Measurements from ENCODE around the gene ZNF436.
A peak's percentile ranks its signal among the peaks of the same experiment; 100 is the strongest.

ZNF436 gene

GRCh38 chr1:23357138-23357908 is 12.3 kb downstream of the ZNF436 start:
- peaks cover 30% of the 10 kb centered on the region for H3K9me3 ChIP-seq (ENCODE audit: insufficient read depth, low read depth, low read length)
- no peak overlapping the region for H3K9ac ChIP-seq (ENCODE audit: low read depth, low read length)
- H3K27ac ChIP-seq (ENCODE audit: low read length) = no peak overlapping the region
- H3K27me3 ChIP-seq (ENCODE audit: insufficient read depth, low read length) = peaks cover 100% of the 10 kb centered on the region
- no peaks in the 10 kb centered on the region for H3K4me1 ChIP-seq (ENCODE audit: insufficient read depth, low read length)
- peaks cover 13% of the 10 kb centered on the region for H3K36me3 ChIP-seq (ENCODE audit: insufficient read depth, low read depth, low read length)
- H3K4me3 ChIP-seq (ENCODE audit: low read length) = no peak overlapping the region

GRCh38 chr1:23356471-23357137 is 13.0 kb downstream of the ZNF436 start:
- no peak overlapping the region for H3K9ac ChIP-seq (ENCODE audit: low read depth, low read length)
- H3K36me3 ChIP-seq (ENCODE audit: insufficient read depth, low read depth, low read length) = peaks cover 6% of the 10 kb centered on the region
- peaks cover 100% of the 10 kb centered on the region for H3K27me3 ChIP-seq (ENCODE audit: insufficient read depth, low read length)
- H3K9me3 ChIP-seq (ENCODE audit: insufficient read depth, low read depth, low read length) = peaks cover 23% of the 10 kb centered on the region
- H3K27ac ChIP-seq (ENCODE audit: low read length) = no peak overlapping the region
- no peak overlapping the region for H3K4me3 ChIP-seq (ENCODE audit: low read length)
- H3K4me1 ChIP-seq (ENCODE audit: insufficient read depth, low read length) = no peaks in the 10 kb centered on the region

GRCh38 chr1:23354245-23354644 is 15.4 kb downstream of the ZNF436 start:
- H3K4me1 ChIP-seq (ENCODE audit: insufficient read depth, low read length) = no peaks in the 10 kb centered on the region
- H3K4me3 ChIP-seq (ENCODE audit: low read length) = no peak overlapping the region
- H3K27ac ChIP-seq (ENCODE audit: low read length) = no peak overlapping the region
- H3K9ac ChIP-seq (ENCODE audit: low read depth, low read length) = no peak overlapping the region
- H3K9me3 ChIP-seq (ENCODE audit: insufficient read depth, low read depth, low read length) = no peaks in the 10 kb centered on the region
- H3K36me3 ChIP-seq (ENCODE audit: insufficient read depth, low read depth, low read length) = no peaks in the 10 kb centered on the region
- H3K27me3 ChIP-seq (ENCODE audit: insufficient read depth, low read length) = peaks cover 100% of the 10 kb centered on the region

GRCh38 chr1:23352096-23352695 is 17.4 kb downstream of the ZNF436 start:
- Histone ChIP-seq H3K27me3 (ENCODE audit: insufficient read depth, low read length) (peaks cover 100% of the 10 kb centered on the region), H3K9me3 (ENCODE audit: insufficient read depth, low read depth, low read length) (no peaks in the 10 kb centered on the region), H3K4me3 (ENCODE audit: low read length) (no peak overlapping the region), H3K36me3 (ENCODE audit: insufficient read depth, low read depth, low read length) (no peaks in the 10 kb centered on the region), H3K9ac (ENCODE audit: low read depth, low read length) (no peak overlapping the region), H3K4me1 (ENCODE audit: insufficient read depth, low read length) (no peaks in the 10 kb centered on the region), H3K27ac (ENCODE audit: low read length) (no peak overlapping the region)

GRCh38 chr1:23345920-23346319 is 23.7 kb downstream of the ZNF436 start:
- H3K4me1 ChIP-seq (ENCODE audit: insufficient read depth, low read length) = peaks cover 12% of the 10 kb centered on the region; the same call in 1 of the 2 replicates
- no peak overlapping the region for H3K9ac ChIP-seq (ENCODE audit: low read depth, low read length)
- H3K27ac ChIP-seq (ENCODE audit: low read length) = no peak overlapping the region
- peaks cover 53% of the 10 kb centered on the region for H3K27me3 ChIP-seq (ENCODE audit: insufficient read depth, low read length)
- H3K9me3 ChIP-seq (ENCODE audit: insufficient read depth, low read depth, low read length) = no peaks in the 10 kb centered on the region
- H3K36me3 ChIP-seq (ENCODE audit: insufficient read depth, low read depth, low read length) = no peaks in the 10 kb centered on the region
- H3K4me3 ChIP-seq (ENCODE audit: low read length) = no peak overlapping the region

- Histone ChIP-seq H3K4me3 (ENCODE audit: low read length) (peak overlapping the region; percentile 84), H3K27me3 (ENCODE audit: insufficient read depth, low read length) (peaks cover 44% of the 10 kb centered on the region), H3K27ac (ENCODE audit: low read length) (peak overlapping the region; percentile 22)
Observed at GRCh38 chr1:23344987-23345472, 24.6 kb downstream of the ZNF436 start.

GRCh38 chr1:23344111-23344986 is 25.3 kb downstream of the ZNF436 start, which contains the start of gene HNRNPR:
Gene HNRNPR (minus strand): TSS chr1:23344284. CDS start chr1:23341008, 3,276 bp downstream.
- Histone ChIP-seq H3K27me3 (ENCODE audit: insufficient read depth, low read length) (peaks cover 37% of the 10 kb centered on the region), H3K9me3 (ENCODE audit: insufficient read depth, low read depth, low read length) (no peaks in the 10 kb centered on the region), H3K9ac (ENCODE audit: low read depth, low read length) (peak within 1 kb of the TSS; percentile 88), H3K36me3 (ENCODE audit: insufficient read depth, low read depth, low read length) (peaks cover 5% of the 10 kb centered on the region; the same call in 1 of the 2 replicates), H3K4me3 (ENCODE audit: low read length) (peak within 1 kb of the TSS; percentile 84), H3K27ac (ENCODE audit: low read length) (peak within 1 kb of the TSS; percentile 29), H3K4me1 (ENCODE audit: insufficient read depth, low read length) (peaks cover 25% of the 10 kb centered on the region; the same call in 1 of the 2 replicates)

More at GRCh38 chr1:23344987-23345472, 24.6 kb downstream of the ZNF436 start:
- H3K9ac ChIP-seq (ENCODE audit: low read depth, low read length) = peak overlapping the region; percentile 88; the same call in 1 of the 2 replicates
- peaks cover 4% of the 10 kb centered on the region; the same call in 1 of the 2 replicates for H3K36me3 ChIP-seq (ENCODE audit: insufficient read depth, low read depth, low read length)
- H3K4me1 ChIP-seq (ENCODE audit: insufficient read depth, low read length) = peaks cover 21% of the 10 kb centered on the region; the same call in 1 of the 2 replicates
- no peaks in the 10 kb centered on the region for H3K9me3 ChIP-seq (ENCODE audit: insufficient read depth, low read depth, low read length)

- peaks cover 25% of the 10 kb centered on the region; the same call in 1 of the 2 replicates for H3K4me1 ChIP-seq (ENCODE audit: insufficient read depth, low read length)
Observed at GRCh38 chr1:23343221-23344110, 26.2 kb downstream of the ZNF436 start.

GRCh38 chr1:23341931-23342692 is 27.5 kb downstream of the ZNF436 start:
- Histone ChIP-seq H3K27ac (ENCODE audit: low read length) (no peak overlapping the region), H3K9ac (ENCODE audit: low read depth, low read length) (peak overlapping the region; percentile 88)

More at GRCh38 chr1:23343221-23344110, 26.2 kb downstream of the ZNF436 start:
- Histone ChIP-seq H3K36me3 (ENCODE audit: insufficient read depth, low read depth, low read length) (peaks cover 7% of the 10 kb centered on the region; the same call in 1 of the 2 replicates), H3K9ac (ENCODE audit: low read depth, low read length) (peak overlapping the region; percentile 88), H3K4me3 (ENCODE audit: low read length) (peak overlapping the region; percentile 84), H3K9me3 (ENCODE audit: insufficient read depth, low read depth, low read length) (no peaks in the 10 kb centered on the region), H3K27ac (ENCODE audit: low read length) (peak overlapping the region; percentile 29), H3K27me3 (ENCODE audit: insufficient read depth, low read length) (peaks cover 28% of the 10 kb centered on the region)

More at GRCh38 chr1:23341931-23342692, 27.5 kb downstream of the ZNF436 start:
- Histone ChIP-seq H3K4me1 (ENCODE audit: insufficient read depth, low read length) (peaks cover 25% of the 10 kb centered on the region; the same call in 1 of the 2 replicates), H3K4me3 (ENCODE audit: low read length) (peak overlapping the region; percentile 84), H3K9me3 (ENCODE audit: insufficient read depth, low read depth, low read length) (no peaks in the 10 kb centered on the region), H3K27me3 (ENCODE audit: insufficient read depth, low read length) (peaks cover 15% of the 10 kb centered on the region), H3K36me3 (ENCODE audit: insufficient read depth, low read depth, low read length) (peaks cover 21% of the 10 kb centered on the region)

All from iPS-20b (cell line).